LNCAP (cell line): ENCODE results near the gene MGRN1.

Experiments
- TF ChIP-seq, protein P1 (sequence below): fragments of 450-650 bp; IDR thresholded peaks from 2 replicates; pipeline ENCODE4 v1.5.1; 2017; ENCODE audit warnings: mild to moderate bottlenecking

Gene MGRN1

DNA sequence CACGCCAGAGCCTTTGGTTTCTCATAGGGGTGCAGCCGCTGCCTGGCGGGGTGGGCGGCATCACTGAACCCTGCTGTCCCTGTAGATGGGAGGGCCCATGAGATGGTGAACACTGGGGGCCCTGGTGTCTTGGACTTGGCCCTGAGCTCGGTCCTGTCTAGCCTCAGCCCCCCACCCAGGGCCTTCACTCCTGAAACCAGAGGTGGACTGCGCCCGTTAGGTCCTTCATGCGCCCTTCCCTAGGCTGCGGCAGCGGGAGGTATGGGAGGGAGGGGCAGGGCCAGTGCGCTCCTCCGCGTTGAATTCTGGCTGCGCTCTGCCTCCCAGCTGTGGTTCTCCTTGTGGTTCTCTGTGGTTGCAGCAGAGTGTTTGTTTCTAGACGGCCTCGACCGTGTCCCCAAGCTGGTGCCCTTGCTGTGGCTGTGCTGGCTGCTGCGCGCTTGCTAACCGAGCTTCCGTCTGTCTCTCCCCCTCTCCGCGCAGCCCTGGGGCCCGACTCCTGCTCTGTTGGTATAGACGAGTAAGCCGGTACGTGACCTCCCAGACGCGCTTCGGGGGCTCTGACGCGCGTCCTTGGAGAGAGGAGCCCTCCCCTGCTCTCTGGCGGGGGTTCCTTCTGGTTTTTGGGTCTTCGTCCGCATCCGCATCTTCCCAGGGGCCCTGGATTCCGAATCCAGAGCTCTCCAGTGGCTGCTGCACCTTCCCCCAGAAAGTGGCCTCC, 61.3 kb downstream of the MGRN1 start:
- TF ChIP-seq, protein P1, sequence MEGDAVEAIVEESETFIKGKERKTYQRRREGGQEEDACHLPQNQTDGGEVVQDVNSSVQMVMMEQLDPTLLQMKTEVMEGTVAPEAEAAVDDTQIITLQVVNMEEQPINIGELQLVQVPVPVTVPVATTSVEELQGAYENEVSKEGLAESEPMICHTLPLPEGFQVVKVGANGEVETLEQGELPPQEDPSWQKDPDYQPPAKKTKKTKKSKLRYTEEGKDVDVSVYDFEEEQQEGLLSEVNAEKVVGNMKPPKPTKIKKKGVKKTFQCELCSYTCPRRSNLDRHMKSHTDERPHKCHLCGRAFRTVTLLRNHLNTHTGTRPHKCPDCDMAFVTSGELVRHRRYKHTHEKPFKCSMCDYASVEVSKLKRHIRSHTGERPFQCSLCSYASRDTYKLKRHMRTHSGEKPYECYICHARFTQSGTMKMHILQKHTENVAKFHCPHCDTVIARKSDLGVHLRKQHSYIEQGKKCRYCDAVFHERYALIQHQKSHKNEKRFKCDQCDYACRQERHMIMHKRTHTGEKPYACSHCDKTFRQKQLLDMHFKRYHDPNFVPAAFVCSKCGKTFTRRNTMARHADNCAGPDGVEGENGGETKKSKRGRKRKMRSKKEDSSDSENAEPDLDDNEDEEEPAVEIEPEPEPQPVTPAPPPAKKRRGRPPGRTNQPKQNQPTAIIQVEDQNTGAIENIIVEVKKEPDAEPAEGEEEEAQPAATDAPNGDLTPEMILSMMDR = no peak

- TF ChIP-seq, protein P1 = no peak
These were observed 62.0 kb downstream of the MGRN1 start for GRCh38 chr16:4686497-4687210.

- TF ChIP-seq, protein P1 = no peak
These were observed 62.8 kb downstream of the MGRN1 start for GRCh38 chr16:4687416-4687815.

DNA sequence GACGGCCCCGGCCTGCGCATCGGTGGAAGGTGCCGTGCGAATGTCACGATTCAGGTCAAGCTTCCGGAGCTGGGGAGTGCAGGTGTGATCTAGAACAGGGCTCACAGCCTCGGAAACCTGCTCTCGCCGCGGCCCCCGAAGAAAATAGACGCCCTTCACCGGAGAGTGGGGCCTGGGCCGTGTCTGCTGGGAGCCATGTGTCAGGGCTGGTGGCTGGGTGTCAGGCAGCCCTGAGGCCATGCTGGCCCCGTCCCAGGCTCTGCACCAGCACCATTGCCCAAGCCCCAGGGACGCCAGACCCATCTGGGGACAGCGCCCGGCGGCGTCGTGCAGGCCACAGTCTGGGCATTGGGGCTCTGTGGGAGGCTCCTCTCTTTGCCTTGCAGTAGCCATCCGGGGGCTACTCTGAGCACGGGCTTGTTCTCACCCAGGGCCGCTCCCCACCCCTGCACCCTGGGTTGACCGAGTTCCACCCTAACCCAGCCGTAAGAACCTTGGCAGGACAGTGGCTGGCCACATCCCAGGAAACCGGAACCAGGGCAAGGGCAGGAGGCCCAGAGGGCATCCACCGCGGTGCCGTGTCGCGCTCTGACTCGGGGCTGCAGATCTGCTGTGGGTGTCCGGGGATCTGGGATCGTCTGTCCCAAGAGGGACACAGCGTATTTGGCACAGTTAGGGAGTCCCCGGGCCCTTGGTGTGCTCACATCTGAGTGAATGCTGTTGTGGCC, 63.5 kb downstream of the MGRN1 start:
- TF ChIP-seq, protein P1 = no peak

DNA sequence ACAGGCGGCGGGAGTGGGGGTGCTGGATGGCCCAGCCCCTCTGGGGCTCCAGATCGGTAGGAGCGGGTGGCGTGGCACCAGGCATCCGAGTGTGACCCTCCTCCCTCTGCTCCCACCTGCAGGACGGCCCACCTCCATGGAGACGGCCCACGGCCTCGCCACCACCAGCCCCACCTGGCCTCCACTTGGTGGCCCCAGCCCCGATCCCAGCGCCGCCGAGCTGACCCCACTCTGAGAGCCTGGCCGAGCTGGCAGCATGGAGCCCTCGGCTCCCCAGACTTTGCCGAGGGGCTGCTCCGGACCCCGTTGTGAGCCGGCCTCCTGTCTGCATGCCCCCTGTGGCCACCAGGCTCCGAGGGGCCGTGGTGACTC, 64.0 kb downstream of the MGRN1 start:
- TF ChIP-seq, protein P1 = no peak

GRCh38 chr16:4689091-4689671, 64.6 kb downstream of the MGRN1 start:
- TF ChIP-seq, protein P1 = no peak

DNA sequence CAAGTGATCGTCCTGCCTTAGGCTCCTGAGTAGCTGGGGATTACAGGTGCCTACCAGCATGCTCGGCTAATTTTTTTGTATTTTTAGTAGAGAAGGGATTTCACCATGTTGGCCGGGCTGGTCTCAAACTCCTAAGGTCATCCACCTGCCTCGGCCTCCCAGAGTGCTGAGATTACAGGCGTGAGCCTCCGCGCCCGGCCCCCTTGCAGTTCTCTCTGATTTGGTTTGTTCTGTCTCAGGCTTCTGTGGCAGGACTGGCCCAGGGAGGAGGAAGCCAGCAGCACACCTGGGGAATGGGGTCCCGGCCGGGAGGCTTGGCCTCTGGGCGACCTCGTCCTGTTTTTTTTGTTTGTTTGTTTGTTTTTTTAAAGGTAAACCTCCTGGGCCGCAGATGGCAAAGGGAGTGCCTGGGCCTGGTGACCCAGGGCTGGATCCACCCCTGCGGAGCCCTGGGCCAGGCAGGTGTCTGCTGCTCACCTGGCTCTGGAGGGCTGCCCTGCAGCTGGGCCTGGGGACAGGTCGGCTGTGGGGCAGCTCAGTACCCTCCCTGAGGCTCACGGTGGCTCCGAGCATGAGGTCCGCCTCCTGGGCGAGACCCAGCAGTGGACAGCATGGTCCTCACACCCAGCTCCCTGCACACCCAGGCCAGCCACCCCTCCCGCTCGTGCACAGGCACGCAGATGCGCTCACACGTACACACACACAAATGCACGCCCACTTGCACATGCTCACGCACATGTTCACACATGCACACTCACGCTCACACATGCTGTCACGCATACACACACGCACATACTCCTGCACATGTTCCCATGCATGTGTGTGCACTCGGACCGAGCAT, 65.5 kb downstream of the MGRN1 start:
- TF ChIP-seq, protein P1 = no peak
